Brain microvascular endothelial cell (primary cell): Measurements from ENCODE around the gene NISCH.

Experiments
- DNase-seq: peaks from one replicate; pipeline ENCODE4 v3.0.0-alpha.2; 2020
- H3K27ac ChIP-seq: fragments of 250-450 bp; sonication (Bioruptor Pico); 2 replicates; pipeline ENCODE4 v1.5.1; 2020; ENCODE audit warnings: mild to moderate bottlenecking, moderate library complexity
- H3K27me3 ChIP-seq: fragments of 250-450 bp; sonication (Bioruptor Pico); replicated peaks from 2 replicates; pipeline ENCODE4 v1.5.1; 2020; ENCODE audit warnings: mild to moderate bottlenecking
- H3K36me3 ChIP-seq: fragments of 250-450 bp; sonication (Bioruptor Pico); replicated peaks from 2 replicates; pipeline ENCODE4 v1.5.1; 2020; ENCODE audit warnings: mild to moderate bottlenecking
- H3K4me3 ChIP-seq: 2 replicates; pipeline ENCODE4 v1.5.1; 2011; ENCODE audit warnings: low read depth, mild to moderate bottlenecking, control low read depth, low read length, moderate library complexity
- in situ Hi-C: cut with HindIII; loops from 2 replicates; pipeline ENCODE4 v1.10.0; 2017; ENCODE audit warnings: low sequenced_read_pairs, low pct_ligation_motif_present
- TF ChIP-seq, protein P1 (sequence below): IDR thresholded peaks from 2 replicates; pipeline ENCODE4 v1.5.1; 2011; ENCODE audit warnings: low read depth, mild to moderate bottlenecking, moderate library complexity, low read length, control low read depth, inconsistent platforms; ENCODE audit errors: missing control alignments

The NISCH gene

GRCh38 chr3:52498137-52499054 is 43.0 kb downstream of the NISCH start:
- no peaks in the 10 kb centered on the region for H3K27me3 ChIP-seq
- H3K27ac ChIP-seq = no peak overlapping the region
- no peak for DNase-seq
- in situ Hi-C loops = no loop called here
- no peaks in the 10 kb centered on the region for H3K36me3 ChIP-seq
- TF ChIP-seq, protein P1, sequence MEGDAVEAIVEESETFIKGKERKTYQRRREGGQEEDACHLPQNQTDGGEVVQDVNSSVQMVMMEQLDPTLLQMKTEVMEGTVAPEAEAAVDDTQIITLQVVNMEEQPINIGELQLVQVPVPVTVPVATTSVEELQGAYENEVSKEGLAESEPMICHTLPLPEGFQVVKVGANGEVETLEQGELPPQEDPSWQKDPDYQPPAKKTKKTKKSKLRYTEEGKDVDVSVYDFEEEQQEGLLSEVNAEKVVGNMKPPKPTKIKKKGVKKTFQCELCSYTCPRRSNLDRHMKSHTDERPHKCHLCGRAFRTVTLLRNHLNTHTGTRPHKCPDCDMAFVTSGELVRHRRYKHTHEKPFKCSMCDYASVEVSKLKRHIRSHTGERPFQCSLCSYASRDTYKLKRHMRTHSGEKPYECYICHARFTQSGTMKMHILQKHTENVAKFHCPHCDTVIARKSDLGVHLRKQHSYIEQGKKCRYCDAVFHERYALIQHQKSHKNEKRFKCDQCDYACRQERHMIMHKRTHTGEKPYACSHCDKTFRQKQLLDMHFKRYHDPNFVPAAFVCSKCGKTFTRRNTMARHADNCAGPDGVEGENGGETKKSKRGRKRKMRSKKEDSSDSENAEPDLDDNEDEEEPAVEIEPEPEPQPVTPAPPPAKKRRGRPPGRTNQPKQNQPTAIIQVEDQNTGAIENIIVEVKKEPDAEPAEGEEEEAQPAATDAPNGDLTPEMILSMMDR = no peak
- H3K4me3 ChIP-seq = no peak overlapping the region

- DNase-seq = no peak
- no peak overlapping the region for H3K27ac ChIP-seq
- H3K36me3 ChIP-seq = no peaks in the 10 kb centered on the region
- TF ChIP-seq, protein P1 = no peak
- H3K4me3 ChIP-seq = no peak overlapping the region
- no peaks in the 10 kb centered on the region for H3K27me3 ChIP-seq
- in situ Hi-C loops = no loop called here
Observed at GRCh38 chr3:52501046-52501445, 45.6 kb downstream of the NISCH start.

DNA sequence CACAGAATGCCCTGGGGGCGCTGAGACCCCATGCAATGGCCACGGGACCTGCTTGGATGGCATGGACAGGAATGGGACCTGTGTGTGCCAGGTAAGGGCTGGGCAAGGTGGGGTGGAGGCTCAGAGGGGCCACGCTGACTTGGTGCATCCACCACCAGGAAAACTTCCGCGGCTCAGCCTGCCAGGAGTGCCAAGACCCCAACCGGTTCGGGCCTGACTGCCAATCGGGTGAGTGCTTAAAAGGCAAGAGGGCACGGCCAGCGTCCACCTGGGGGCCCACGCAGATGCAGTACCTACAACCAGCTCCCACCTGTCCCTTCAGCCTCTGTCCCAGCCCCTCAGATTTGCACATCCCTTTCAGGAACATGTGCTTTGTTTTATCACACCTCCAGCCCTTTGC is 46.6 kb downstream of the NISCH start:
- no peak overlapping the region for H3K4me3 ChIP-seq
- DNase-seq = no peak
- H3K27ac ChIP-seq = no peak overlapping the region
- TF ChIP-seq, protein P1 = no peak
- H3K36me3 ChIP-seq = no peaks in the 10 kb centered on the region
- in situ Hi-C loops = no loop called here
- no peaks in the 10 kb centered on the region for H3K27me3 ChIP-seq

GRCh38 chr3:52502808-52503350 is 47.5 kb downstream of the NISCH start:
- in situ Hi-C loops = no loop called here
- no peaks in the 10 kb centered on the region for H3K27me3 ChIP-seq
- TF ChIP-seq, protein P1 = no peak

GRCh38 chr3:52503788-52504424 is 48.5 kb downstream of the NISCH start:
- in situ Hi-C loops = no loop called here

More at GRCh38 chr3:52502808-52503350, 47.5 kb downstream of the NISCH start:
- no peak for DNase-seq
- Histone ChIP-seq H3K4me3 (no peak overlapping the region), H3K27ac (no peak overlapping the region), H3K36me3 (no peaks in the 10 kb centered on the region)

More at GRCh38 chr3:52503788-52504424, 48.5 kb downstream of the NISCH start:
- Histone ChIP-seq H3K4me3 (no peak overlapping the region), H3K27ac (no peak overlapping the region), H3K36me3 (no peaks in the 10 kb centered on the region), H3K27me3 (no peaks in the 10 kb centered on the region)
- no peak for DNase-seq
- TF ChIP-seq, protein P1 = no peak
